HL-60 (cell line): ENCODE data around the gene LTBR.
A peak's percentile ranks its signal among the peaks of the same experiment; 100 is the strongest.

ENCODE experiments used
- DNase-seq, 2 experiments: peaks; one replicate each; pipeline ENCODE4 v3.0.0-alpha.2; 2010 to 2020; ENCODE audit warnings: low read depth in 1 of 2, low spot score in 1 of 2
- H3K27ac ChIP-seq: fragments of 250-450 bp; sonication (Bioruptor Pico); replicated peaks from 2 replicates; pipeline ENCODE4 v1.5.1; 2020; ENCODE audit warnings: mild to moderate bottlenecking, moderate library complexity
- H3K27me3 ChIP-seq: fragments of 250-450 bp; sonication (Bioruptor Pico); 2 replicates; pipeline ENCODE4 v1.5.1; 2021; ENCODE audit warnings: mild to moderate bottlenecking, moderate library complexity; ENCODE audit not compliant: insufficient read depth, poor library complexity, severe bottlenecking
- H3K4me3 ChIP-seq: replicated peaks from 2 replicates; pipeline ENCODE4 v1.5.1; 2011; ENCODE audit warnings: mild to moderate bottlenecking, control low read depth, low read length; ENCODE audit not compliant: insufficient read depth
- CTCF ChIP-seq: IDR thresholded peaks from one replicate; pipeline ENCODE4 v1.5.1; 2011; ENCODE audit warnings: low read length, control low read depth, inconsistent platforms; ENCODE audit not compliant: insufficient read depth
- GABPA ChIP-seq: IDR thresholded peaks from 2 replicates; pipeline ENCODE4 v1.6.1; 2012; ENCODE audit warnings: low read depth
- POLR2AphosphoS5 ChIP-seq: IDR thresholded peaks from 2 replicates; pipeline ENCODE4 v1.6.1; 2012; ENCODE audit warnings: low read depth
- REST ChIP-seq: IDR thresholded peaks from 2 replicates; pipeline ENCODE4 v1.6.1; 2012; ENCODE audit warnings: low read depth; ENCODE audit not compliant: insufficient replicate concordance
- SPI1 ChIP-seq: IDR thresholded peaks from 2 replicates; pipeline ENCODE4 v1.6.1; 2012; ENCODE audit warnings: low read depth, mild to moderate bottlenecking, borderline replicate concordance

Gene LTBR

GRCh38 chr12:6420364-6420763 lies 36.4 kb downstream of the LTBR start:
- Histone ChIP-seq H3K27me3 (no peaks in the 10 kb centered on the region), H3K27ac (no peak overlapping the region), H3K4me3 (no peak overlapping the region)
- no peak for TF ChIP-seq CTCF
- no peak for TF ChIP-seq REST
- no peak for TF ChIP-seq POLR2AphosphoS5
- TF ChIP-seq SPI1, result no peak
- no peak for TF ChIP-seq GABPA
- no peak for DNase-seq

GRCh38 chr12:6423267-6424007 lies 39.5 kb downstream of the LTBR start:
- Histone ChIP-seq H3K27me3 (no peaks in the 10 kb centered on the region), H3K27ac (no peak overlapping the region), H3K4me3 (no peak overlapping the region)
- no peak for TF ChIP-seq GABPA
- peak; percentile 85 for TF ChIP-seq CTCF
- peak; percentile 85 to 89 for DNase-seq

GRCh38 chr12:6424008-6424347 lies 40.0 kb downstream of the LTBR start:
- Histone ChIP-seq H3K27me3 (no peaks in the 10 kb centered on the region), H3K27ac (no peak overlapping the region), H3K4me3 (no peak overlapping the region)
- TF ChIP-seq SPI1, result no peak
- TF ChIP-seq POLR2AphosphoS5, result no peak
- TF ChIP-seq REST, result no peak
- no peak for TF ChIP-seq GABPA
- TF ChIP-seq CTCF, result no peak
- DNase-seq, result no peak

- peak in 1 of 2 experiments; percentile 7 for DNase-seq
- TF ChIP-seq POLR2AphosphoS5 (no peak), GABPA (no peak), REST (no peak), SPI1 (no peak), CTCF (no peak)
- no peak overlapping the region for H3K27ac ChIP-seq
- no peak overlapping the region for H3K4me3 ChIP-seq
- H3K27me3 ChIP-seq, result no peaks in the 10 kb centered on the region
Observed at GRCh38 chr12:6424866-6425265, 40.9 kb downstream of the LTBR start.
